T-helper 9 cell (primary cell): Measurements from ENCODE around the gene EEF2KMT.
"Not testable (repeated sequence)": the region's sequence is repeated elsewhere in the genome, so short reads cannot be mapped to it uniquely, and the experiment has no call there.

ENCODE experiments used
- DNase-seq: peaks from one replicate; pipeline ENCODE4 v3.0.0-alpha.2; 2020

The EEF2KMT gene

GRCh38 chr16:5070431-5071186, 27.0 kb downstream of the EEF2KMT start:
- no peak for DNase-seq

DNA sequence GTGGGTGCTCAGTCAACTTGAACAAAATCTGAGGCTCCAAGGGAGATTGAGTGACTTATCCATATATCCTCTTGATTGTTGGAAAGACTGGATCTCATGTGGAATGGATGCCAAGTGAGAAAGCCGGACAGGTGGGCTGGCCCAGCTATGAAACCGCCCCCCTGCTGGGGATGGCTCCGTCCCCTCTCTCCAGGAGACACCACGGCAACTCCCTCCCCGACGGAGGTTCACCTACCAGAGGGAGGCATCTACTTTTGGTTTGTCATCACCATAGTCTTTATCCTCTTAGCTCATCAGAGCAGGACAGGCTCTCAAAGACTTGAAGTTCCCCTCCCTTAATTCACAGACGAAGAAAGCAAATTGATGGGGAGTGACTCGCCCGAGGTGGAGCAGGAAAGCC, 27.7 kb downstream of the EEF2KMT start:
- DNase-seq: no peak

- DNase-seq: no peak
These were observed 28.5 kb downstream of the EEF2KMT start for GRCh38 chr16:5069048-5069447.

- DNase-seq: no peak
These were observed 31.1 kb downstream of the EEF2KMT start for GRCh38 chr16:5066511-5066910.

DNA sequence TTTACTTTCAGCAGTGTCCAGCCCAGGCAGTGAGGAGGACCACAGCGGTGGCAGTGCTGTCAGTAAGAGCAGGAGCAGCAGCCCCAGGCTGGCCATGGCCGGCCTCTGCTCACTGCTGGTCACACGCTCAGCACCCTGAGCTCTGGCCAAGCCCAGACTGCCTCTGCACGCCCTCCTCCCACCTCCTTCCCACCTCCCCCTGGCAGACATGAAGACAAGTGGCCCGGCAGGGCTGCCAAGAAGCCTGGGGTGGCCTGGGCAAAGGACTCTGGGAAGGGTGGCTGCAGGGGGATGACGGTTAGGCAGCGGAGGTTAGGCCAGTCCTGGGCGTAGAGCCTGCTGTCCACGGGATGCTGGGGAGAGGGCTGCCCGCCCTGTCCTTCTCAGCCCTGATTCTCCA, 31.8 kb downstream of the EEF2KMT start, which contains the start of gene C16orf89:
Gene C16orf89, minus strand, starts transcription at position 144 of the 400 bp plus-strand sequence. Its CDS starts 48 bp downstream, at position 96.
- no peak for DNase-seq

- no peak for DNase-seq
These were observed 32.3 kb downstream of the EEF2KMT start for GRCh38 chr16:5065326-5065725.

DNA sequence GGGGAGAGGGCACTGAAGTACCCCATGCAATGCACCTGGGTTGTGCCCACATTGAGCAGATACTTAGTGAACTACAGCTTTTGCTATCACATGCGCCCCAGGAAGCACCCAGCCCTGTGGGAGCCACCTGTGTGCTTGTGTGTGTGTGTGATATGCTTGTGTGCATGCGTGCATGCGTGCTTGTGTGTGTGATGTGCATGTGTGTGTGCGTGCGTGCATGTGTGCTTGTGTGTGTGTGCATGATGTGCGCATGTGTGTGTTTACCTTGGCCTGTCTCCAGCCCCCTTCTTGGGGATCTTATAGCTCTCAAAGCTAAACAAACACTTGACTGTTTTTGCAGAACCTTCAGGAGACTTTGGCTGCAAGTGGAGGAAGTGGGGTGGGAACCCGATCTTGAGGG, 32.7 kb downstream of the EEF2KMT start:
- no peak for DNase-seq

DNA sequence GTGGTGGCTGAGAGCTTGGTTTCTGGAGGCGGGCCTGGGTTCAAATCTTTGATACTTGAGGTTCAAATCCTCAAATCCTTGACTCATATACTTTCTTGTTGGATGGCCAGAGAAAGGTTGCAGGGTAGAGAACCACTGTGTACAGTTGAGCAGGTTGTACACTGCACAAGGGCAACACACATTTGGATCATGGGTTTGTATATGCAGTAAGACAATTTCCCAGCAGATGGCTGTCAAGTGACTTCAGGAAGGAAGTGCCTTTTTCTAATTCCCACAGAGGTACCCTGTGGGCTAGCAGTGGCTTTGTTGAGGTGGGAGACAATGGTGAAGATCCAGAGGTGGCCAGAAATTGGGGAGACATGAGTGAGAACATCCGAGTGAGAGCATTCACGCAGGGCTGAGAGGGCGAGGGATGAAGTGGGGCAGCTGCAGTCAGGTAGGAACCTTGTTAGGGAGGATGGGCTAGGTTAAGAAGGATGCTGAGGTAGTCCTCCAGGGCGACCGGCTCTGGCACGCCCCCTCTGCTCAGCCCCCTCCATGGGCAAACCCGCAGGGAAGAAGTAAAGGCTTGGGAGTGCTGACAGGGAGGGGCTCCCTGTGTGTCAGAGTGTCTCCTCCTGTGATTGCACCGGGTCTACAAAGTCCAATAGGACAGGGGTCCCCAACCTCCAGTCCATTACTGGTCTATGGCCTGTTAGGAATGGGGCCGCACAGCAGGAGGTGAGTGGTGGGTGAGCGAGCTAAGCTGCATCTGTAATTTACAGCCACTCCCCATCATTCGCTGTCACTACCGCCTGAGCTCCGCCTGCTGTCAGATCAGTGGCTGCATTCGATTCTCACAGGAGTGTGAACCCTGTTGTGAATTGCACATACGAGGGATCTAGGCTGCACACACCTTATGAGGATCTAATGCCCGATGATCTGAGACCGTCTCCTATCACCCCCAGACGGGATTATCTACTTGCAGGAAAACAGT, 34.5 kb downstream of the EEF2KMT start:
- DNase-seq: no peak

DNA sequence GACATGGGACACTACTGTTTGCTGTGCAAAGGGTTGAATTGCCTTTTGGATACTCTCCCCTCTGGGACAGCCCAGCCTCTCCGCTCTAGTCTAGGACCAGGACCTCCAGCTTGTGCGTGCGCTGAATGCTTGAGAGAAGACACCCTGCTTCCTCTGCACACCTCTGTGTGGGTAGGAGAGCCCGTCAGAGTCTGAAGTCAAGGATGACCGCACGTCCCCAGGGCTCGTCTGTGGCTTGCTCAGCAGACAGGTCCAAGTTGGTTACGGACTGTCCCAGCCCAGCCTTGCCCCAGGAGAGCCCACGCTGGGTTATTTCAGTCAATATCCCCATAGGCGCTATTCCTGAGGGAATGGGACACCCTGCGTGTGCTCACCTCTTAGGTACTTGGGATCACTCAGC, 35.5 kb downstream of the EEF2KMT start:
- DNase-seq: no peak

GRCh38 chr16:5060073-5060641, 37.4 kb downstream of the EEF2KMT start:
- no peak for DNase-seq

- DNase-seq: no peak
These were observed 38.1 kb downstream of the EEF2KMT start for GRCh38 chr16:5059386-5060072.

DNA sequence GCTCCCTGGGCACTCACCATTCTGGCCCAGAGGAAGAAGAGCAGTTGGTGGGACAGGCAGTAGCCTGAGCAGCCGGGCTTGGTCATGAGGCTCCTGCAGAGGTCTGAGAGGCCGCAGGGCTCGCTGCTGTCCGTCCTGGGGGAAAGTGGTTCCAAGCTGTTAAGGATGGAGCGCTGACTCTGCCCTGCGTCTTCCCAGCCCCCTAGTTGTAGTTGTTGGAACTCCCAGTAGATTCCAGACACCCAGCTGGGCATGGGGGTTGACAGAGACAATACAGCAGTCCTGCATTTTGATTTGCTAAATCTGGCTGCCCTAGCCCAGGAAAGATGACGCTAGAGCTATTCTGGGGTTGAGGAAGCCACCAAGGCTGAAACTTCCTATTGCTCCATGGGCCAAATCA, 39.1 kb downstream of the EEF2KMT start:
- no peak for DNase-seq

GRCh38 chr16:5056352-5056751, 41.2 kb downstream of the EEF2KMT start:
- peak; percentile 6 for DNase-seq

DNA sequence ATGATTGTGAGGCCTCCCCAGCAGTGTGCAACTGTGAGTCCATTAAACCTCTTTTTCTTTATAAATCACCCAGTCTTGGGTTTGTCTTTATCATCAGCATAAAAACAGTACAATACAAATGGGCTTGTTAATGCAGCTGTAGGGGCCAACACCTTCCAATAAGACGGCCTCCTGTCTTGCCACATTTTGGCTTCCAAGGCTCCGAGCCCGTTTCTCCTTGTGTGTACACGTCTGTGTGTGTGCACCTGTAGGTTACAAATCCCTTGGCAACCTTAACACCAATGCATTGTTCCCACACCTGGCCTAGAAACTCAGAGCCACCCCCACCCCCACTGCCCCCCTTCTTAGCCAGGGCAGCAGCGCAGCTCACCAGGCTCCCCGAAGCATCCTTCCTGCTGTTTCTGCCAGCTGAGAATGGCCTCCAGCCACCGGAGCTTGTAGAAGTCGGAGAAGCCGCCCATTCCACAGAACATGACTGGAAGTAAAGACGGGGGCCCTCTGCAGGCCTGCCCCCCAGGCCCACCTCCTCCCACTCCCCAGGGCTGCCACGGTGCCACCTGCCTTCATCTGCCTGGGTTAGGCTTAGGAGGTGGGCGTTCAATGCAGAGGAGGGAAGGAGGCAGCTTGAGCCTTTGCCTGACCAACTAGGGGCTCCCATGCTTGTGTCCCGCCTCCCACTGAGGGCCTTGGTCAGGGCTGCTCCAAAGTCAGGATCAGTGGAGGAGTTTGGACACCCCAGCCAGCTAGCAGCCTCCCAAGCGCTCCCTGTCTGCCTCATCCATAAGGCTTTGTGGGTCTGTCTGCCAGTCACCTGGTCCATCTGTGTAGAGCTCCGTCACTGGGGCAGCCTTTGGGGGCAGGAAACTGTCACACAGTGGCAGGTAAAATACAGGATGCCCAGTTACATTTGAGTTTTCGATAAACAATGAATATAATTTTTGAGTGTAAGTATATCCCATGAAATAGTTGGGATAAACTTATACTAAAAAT, 42.4 kb downstream of the EEF2KMT start:
- no peak for DNase-seq

DNA sequence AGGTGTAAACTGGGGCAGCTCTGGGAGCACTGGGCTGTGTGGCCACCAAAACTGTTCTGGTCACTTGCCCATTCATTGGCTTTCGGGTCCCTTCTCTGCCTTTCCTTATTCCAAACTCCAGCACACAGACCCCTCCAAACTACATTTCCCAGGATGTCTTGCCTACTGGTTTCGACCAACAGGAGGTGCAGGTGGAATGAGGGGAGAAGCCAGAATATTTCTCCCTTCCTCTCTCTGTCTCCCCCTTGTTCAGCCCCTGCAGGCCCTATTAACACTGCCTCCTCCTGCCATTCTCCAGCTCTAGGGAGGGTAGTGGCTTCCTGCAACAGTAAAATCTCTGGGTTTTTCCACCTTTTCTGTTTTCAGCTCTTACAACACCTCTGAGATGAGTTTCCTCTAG, 50.7 kb downstream of the EEF2KMT start:
- no peak for DNase-seq

DNA sequence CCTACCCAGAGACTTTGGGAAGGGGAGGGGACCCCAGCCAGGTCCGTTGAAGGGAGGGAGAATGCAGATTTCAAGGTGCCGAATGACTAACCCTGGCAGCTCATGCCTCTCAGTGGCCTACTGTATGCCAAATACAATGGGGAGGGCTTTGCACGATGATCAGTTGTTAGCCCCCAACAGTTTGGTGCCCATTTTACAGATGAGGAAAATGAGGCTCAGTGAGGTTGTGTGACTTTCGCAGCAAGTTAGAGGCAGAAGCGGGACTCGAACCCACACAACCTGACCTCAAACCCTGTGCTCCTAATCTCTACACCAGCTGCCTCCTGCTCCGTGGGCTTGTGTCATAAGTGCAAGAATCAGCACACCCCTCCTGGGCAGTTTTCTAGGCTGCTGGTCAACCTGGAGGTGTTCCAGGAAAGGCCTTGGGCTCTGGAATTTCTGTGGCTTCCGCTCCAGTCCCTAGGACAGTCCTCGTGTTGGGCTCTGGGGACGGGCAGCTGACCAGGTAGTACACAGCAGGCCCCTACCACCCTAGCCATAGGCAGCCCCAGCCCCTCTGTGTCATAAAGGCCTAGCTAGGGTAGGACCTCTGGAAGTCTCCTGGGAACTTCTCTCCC, 52.0 kb downstream of the EEF2KMT start:
- DNase-seq: no peak

- not testable (repeated sequence) for DNase-seq
These were observed 53.0 kb downstream of the EEF2KMT start for GRCh38 chr16:5044581-5044980.

- no peak for DNase-seq
These were observed 53.5 kb downstream of the EEF2KMT start for GRCh38 chr16:5044011-5044540.

DNA sequence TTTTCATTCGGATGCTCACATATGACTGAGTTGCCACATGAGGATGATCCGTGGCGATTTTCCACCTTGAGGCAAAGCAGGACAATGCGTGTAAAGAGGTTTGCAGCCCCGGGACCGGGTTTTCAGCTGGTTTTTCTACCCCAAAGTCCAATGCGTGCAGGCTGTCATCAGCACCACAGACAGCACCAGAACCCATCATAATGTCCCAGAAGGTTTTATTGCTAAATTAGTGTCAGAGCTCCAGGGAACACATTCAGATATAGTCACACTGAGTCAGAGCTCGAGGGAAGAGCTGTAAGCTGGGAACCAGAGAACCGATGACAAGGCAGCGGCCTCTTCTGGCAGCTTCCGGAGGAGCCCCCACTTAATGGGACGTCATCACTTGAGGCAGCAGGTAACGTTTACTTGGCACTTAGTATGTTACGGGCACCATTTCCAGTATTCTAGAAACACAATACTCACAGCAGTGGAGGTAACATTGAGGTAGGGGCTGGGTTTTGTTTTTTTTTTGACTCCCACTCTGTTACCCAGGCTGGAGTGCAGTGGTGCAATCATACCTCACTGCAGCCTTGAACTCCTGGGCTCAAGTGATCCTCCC, 54.9 kb downstream of the EEF2KMT start:
- no peak for DNase-seq

DNA sequence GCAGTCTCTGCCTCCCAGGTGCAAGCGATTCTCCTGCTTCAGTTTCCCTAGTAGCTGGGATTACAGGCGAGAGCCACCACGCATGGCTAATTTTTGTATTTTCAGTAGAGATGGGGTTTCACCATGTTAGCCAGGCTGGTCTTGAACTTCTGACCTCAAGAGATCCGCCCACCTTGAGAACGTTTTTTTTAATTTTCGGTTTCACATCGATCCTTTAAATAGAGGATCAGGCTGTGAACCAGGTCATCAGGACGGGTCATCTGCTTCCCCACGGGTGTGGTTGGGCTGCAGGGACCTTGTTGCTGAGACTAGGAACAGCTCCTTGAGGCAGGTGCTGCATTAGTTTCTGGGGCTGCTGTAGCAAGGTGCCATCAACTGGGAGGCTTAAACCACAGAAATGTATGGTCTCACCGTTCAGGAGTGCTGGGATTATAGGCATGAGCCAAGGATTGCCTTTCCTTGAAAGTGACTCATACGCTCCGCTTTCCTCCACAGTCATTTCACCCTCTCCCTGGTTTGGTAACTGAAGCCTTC, 55.9 kb downstream of the EEF2KMT start:
- no peak for DNase-seq
